Progenitor cell of endocrine pancreas (in vitro differentiated cells): ENCODE data around the gene TRIM71. TPM values are rescaled to one million over a fixed set of nuclear protein-coding genes. Genes with fewer than 3 reads are reported as not detected.

ENCODE experiments used
- DNase-seq: peaks from one replicate; pipeline ENCODE4 v3.0.0; 2021; ENCODE audit warnings: low spot score; ENCODE audit not compliant: unreplicated experiment
- H3K27ac Mint-ChIP-seq: 2 replicates; pipeline ENCODE4 v1.8.0; 2021; ENCODE audit warnings: mild to moderate bottlenecking, moderate library complexity, mixed read lengths
- H3K27me3 Mint-ChIP-seq: 2 replicates; pipeline ENCODE4 v1.8.0; 2021; ENCODE audit warnings: mixed read lengths
- H3K36me3 Mint-ChIP-seq: 2 replicates; pipeline ENCODE4 v1.8.0; 2022; ENCODE audit warnings: mixed read lengths; ENCODE audit not compliant: insufficient read depth
- H3K4me1 Mint-ChIP-seq: 2 replicates; pipeline ENCODE4 v1.8.0; 2021; ENCODE audit warnings: low read depth, mixed read lengths
- H3K4me3 Mint-ChIP-seq: 2 replicates; pipeline ENCODE4 v1.8.0; 2021; ENCODE audit warnings: low read depth, mild to moderate bottlenecking, moderate library complexity, mixed read lengths
- H3K9me3 Mint-ChIP-seq: 2 replicates; pipeline ENCODE4 v1.8.0; 2021; ENCODE audit warnings: low read depth, mixed read lengths
- total RNA-seq: library from RNA; stranded (reverse); gene quantifications from 2 replicates; pipeline ENCODE4 v1.2.1, GENCODE V29; 2021
- TF ChIP-seq, protein P1 (sequence below): fragments of 200-600 bp; sonication (generic); IDR thresholded peaks from one replicate; pipeline ENCODE4 v1.5.0; 2021; ENCODE audit warnings: antibody characterized with exemption, mild to moderate bottlenecking; ENCODE audit not compliant: unreplicated experiment

Gene TRIM71
- total RNA-seq, 1 donor from 2014 or later: 61.3 TPM

DNA sequence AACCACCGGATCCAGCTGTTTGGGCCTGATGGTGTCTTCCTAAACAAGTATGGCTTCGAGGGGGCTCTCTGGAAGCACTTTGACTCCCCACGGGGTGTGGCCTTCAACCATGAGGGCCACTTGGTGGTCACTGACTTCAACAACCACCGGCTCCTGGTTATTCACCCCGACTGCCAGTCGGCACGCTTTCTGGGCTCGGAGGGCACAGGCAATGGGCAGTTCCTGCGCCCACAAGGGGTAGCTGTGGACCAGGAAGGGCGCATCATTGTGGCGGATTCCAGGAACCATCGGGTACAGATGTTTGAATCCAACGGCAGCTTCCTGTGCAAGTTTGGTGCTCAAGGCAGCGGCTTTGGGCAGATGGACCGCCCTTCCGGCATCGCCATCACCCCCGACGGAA lies 73.6 kb downstream of the TRIM71 start:
- no peaks in the 10 kb centered on the region for H3K27me3 Mint-ChIP-seq
- peaks cover 19% of the 10 kb centered on the region for H3K4me1 Mint-ChIP-seq
- H3K4me3 Mint-ChIP-seq: no peak overlapping the region
- H3K27ac Mint-ChIP-seq: no peak overlapping the region
- TF ChIP-seq, protein P1, sequence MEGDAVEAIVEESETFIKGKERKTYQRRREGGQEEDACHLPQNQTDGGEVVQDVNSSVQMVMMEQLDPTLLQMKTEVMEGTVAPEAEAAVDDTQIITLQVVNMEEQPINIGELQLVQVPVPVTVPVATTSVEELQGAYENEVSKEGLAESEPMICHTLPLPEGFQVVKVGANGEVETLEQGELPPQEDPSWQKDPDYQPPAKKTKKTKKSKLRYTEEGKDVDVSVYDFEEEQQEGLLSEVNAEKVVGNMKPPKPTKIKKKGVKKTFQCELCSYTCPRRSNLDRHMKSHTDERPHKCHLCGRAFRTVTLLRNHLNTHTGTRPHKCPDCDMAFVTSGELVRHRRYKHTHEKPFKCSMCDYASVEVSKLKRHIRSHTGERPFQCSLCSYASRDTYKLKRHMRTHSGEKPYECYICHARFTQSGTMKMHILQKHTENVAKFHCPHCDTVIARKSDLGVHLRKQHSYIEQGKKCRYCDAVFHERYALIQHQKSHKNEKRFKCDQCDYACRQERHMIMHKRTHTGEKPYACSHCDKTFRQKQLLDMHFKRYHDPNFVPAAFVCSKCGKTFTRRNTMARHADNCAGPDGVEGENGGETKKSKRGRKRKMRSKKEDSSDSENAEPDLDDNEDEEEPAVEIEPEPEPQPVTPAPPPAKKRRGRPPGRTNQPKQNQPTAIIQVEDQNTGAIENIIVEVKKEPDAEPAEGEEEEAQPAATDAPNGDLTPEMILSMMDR: no peak
- H3K36me3 Mint-ChIP-seq: peaks cover 34% of the 10 kb centered on the region
- DNase-seq: no peak
- no peaks in the 10 kb centered on the region for H3K9me3 Mint-ChIP-seq

DNA sequence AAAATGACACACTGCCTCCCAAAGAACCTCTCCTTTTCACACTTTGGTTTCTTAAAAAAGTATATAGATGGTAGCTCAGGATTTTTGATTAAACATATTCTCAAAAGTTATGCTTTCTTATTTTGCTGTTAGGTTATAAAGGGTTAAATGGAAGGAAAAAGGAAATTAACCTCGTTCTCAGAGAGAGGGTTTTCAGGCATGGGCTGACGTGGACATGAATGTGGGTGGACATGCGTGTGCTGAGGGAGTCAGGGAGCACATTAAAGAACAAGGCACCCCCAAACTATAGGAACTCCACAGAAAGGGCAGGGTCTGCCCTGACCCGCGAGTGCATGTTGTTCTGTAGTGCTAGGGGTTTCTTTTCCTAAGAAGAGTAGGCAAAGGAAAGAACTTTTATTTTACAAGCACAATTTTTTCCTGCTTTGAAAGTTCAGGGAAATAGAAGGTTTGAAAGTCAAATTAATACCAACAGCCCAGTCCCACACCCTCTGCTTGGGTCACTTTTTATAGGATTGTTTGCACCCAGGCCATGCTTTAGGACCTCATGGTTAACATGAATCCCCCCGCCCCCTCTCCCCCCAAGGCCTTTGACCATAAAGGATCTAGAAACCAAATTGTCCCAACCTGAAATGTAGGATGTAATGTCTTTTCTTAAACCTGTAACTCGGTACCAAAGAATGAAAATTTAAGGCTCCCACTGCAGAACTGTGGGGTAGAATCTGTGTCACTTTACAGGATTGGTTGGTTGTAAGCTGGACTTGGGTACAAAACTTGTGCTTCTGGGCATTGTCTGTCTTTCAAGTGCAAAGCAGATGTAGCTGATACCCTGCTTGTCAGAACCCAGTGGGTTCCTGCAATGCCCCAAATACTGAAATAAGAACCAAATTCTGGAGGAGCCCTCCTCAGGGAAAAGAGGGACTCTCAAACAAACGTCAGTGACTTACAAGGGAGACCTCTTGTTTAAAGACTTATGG lies 75.1 kb downstream of the TRIM71 start:
- no peaks in the 10 kb centered on the region for H3K9me3 Mint-ChIP-seq
- no peak overlapping the region for H3K4me3 Mint-ChIP-seq
- H3K4me1 Mint-ChIP-seq: peaks cover 10% of the 10 kb centered on the region
- H3K27me3 Mint-ChIP-seq: no peaks in the 10 kb centered on the region
- H3K27ac Mint-ChIP-seq: peak overlapping the region; percentile 18
- TF ChIP-seq, protein P1: no peak
- no peak for DNase-seq
- H3K36me3 Mint-ChIP-seq: peaks cover 31% of the 10 kb centered on the region

DNA sequence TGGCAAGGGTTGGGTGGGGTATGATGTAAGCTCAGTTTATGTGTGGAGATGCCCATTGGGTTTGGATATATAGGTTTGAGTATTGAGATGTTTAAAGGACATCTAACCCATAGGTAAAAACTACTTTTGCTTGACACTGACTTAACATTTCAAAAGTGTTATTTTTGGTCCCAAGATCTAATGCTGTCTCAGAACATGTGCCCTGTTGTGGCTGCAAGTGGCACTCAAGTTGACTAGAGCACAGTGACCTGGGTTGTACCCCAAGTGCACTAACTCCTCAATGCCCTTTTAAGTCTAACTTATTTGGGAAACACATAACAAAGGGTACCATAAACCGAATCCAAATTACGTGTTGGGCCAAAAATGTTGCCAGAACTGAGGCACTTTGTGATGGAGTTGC lies 77.2 kb downstream of the TRIM71 start:
- H3K27ac Mint-ChIP-seq: no peak overlapping the region
- H3K9me3 Mint-ChIP-seq: no peaks in the 10 kb centered on the region
- no peak for DNase-seq
- peaks cover 29% of the 10 kb centered on the region for H3K36me3 Mint-ChIP-seq
- H3K27me3 Mint-ChIP-seq: no peaks in the 10 kb centered on the region
- TF ChIP-seq, protein P1: no peak
- H3K4me1 Mint-ChIP-seq: peaks cover 10% of the 10 kb centered on the region
- H3K4me3 Mint-ChIP-seq: no peak overlapping the region

DNA sequence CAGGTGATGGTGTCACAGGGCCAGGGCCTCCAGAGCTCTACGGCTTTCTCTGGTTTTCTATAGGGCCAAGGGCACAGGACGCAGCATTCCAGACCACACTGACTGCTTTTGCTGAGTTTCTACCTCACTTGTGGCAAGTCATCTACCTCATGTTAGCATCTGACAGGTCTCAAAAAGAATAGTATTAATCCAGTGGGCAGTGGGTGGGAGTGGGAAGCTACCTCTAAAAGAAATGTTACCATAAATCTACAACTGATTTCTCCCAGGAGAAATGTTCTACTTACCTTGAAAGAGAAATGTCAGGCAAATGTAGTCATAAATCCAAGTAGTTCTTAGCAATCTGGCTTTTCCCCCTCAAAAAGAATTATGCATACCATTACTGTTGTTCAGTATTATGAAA lies 77.9 kb downstream of the TRIM71 start:
- Mint-ChIP-seq H3K4me3 (no peak overlapping the region), H3K36me3 (peaks cover 25% of the 10 kb centered on the region), H3K27ac (no peak overlapping the region), H3K9me3 (no peaks in the 10 kb centered on the region), H3K27me3 (no peaks in the 10 kb centered on the region), H3K4me1 (peaks cover 10% of the 10 kb centered on the region)
- TF ChIP-seq, protein P1: no peak
- DNase-seq: no peak

DNA sequence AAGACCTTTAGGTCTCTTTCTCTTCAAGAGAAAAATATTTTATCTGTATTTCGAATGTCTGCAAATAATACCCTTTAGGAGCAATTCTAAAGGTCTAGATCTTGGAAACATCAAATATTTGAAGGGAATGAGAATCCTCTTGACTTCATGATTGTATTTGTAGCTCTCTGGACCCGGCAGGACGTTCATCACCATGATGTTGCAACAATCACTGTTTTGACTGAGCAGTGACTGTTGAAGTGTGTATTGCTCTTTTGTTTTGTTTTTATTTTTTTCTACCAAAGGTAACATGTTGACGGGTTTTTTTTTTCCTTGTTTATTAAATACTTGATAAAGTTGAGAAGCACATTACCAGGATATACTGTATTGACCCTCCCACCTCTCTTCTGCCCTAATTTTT lies 78.3 kb downstream of the TRIM71 start:
- no peak overlapping the region for H3K27ac Mint-ChIP-seq
- TF ChIP-seq, protein P1: no peak
- H3K36me3 Mint-ChIP-seq: peaks cover 24% of the 10 kb centered on the region
- no peak overlapping the region for H3K4me3 Mint-ChIP-seq
- DNase-seq: no peak
- no peaks in the 10 kb centered on the region for H3K27me3 Mint-ChIP-seq
- peaks cover 13% of the 10 kb centered on the region for H3K4me1 Mint-ChIP-seq
- no peaks in the 10 kb centered on the region for H3K9me3 Mint-ChIP-seq
